Lower leg skin (tissue), 3 donors: Measurements from ENCODE around the gene MRPL50.

Experiments
- CTCF ChIP-seq, 3 donors: fragments of 450-650 bp; IDR thresholded peaks; one replicate each; pipeline ENCODE4 v1.5.1; 2016; ENCODE audit warnings: antibody characterized with exemption in 3 of 3, mild to moderate bottlenecking in 3 of 3, moderate library complexity in 2 of 3
- POLR2A ChIP-seq, 2 donors: fragments of 450-650 bp; IDR thresholded peaks; one replicate each; pipeline ENCODE4 v1.6.1; 2016 to 2017; ENCODE audit warnings: antibody characterized with exemption in 2 of 2, mild to moderate bottlenecking in 1 of 2, moderate library complexity in 1 of 2

- TF ChIP-seq POLR2A (IDR thresholded peaks at IDR 0.05) (no peak), CTCF (IDR thresholded peaks at IDR 0.05) (no peak)
Measured at GRCh38 chr9:101367323-101367722, 31.1 kb downstream of the MRPL50 start.
